SK-N-SH (cell line): ENCODE data around the gene TSHZ3. TPM values are rescaled to one million over a fixed set of nuclear protein-coding genes. Genes with fewer than 3 reads are reported as not detected.

Experiments used
- CTCF ChIA-PET: fragments of 300-600, 350-600 bp; formaldehyde crosslinking; extraction: SDS; loops from one replicate; lab custom pipeline; 2021; lab: Yijun Ruan, JAX
- POLR2A ChIA-PET: fragments of 350-600 bp; sonication (Branson Sonifier 250); formaldehyde crosslinking; extraction: SDS; loops from one replicate; lab custom pipeline; 2020; ENCODE audit warnings: antibody characterized with exemption, inconsistent platforms; lab: Yijun Ruan, JAX
- DNase-seq: peaks from one replicate; pipeline ENCODE4 v3.0.0; 2012
- H2AFZ ChIP-seq: fragments of 200-600 bp; sonication (generic); 2 replicates; pipeline ENCODE4 v1.8.1; 2016; ENCODE audit warnings: antibody characterized with exemption, mild to moderate bottlenecking, low read depth
- H3F3A ChIP-seq: fragments of 200-600 bp; sonication (generic); replicated peaks from 2 replicates; pipeline ENCODE3; 2016; ENCODE audit warnings: antibody characterized with exemption, mild to moderate bottlenecking; ENCODE audit not compliant: insufficient read depth
- H3K27ac ChIP-seq, 2 experiments: fragments of 200-500 bp in 1 of 2; fragments of 200-600 bp in 1 of 2; sonication (Bioruptor generic) in 1 of 2; sonication (generic), shearing (Covaris generic) in 1 of 2; 2 replicates each; pipeline versions ENCODE4 v1.5.1 to v1.6.1; 2014 to 2016; ENCODE audit warnings: low read depth in 2 of 2, inconsistent platforms in 1 of 2, low read length in 1 of 2, mild to moderate bottlenecking in 1 of 2, mixed read lengths in 1 of 2
- H3K27me3 ChIP-seq: fragments of 200-600 bp; sonication (generic), shearing (Covaris generic); 2 replicates; pipeline ENCODE4 v1.6.1; 2016; ENCODE audit warnings: mixed run types; ENCODE audit not compliant: insufficient read depth
- H3K36me3 ChIP-seq, 2 experiments: fragments of 200-500 bp in 1 of 2; fragments of 200-600 bp in 1 of 2; sonication (Bioruptor generic) in 1 of 2; sonication (generic) in 1 of 2; replicated peaks in 1 of 2; 2 replicates each; pipeline versions ENCODE3 to v1.5.1; 2014 to 2016; ENCODE audit warnings: low read length in 1 of 2, mild to moderate bottlenecking in 1 of 2; ENCODE audit not compliant: insufficient read depth in 2 of 2, control insufficient read depth in 1 of 2
- H3K4me1 ChIP-seq, 2 experiments: fragments of 200-500 bp in 1 of 2; fragments of 200-600 bp in 1 of 2; sonication (Bioruptor generic) in 1 of 2; sonication (generic), shearing (Covaris generic) in 1 of 2; 2 replicates each; pipeline versions ENCODE4 v1.5.1 to v1.6.1; 2014 to 2016; ENCODE audit warnings: low read depth in 1 of 2, low read length in 1 of 2, mixed run types in 1 of 2; ENCODE audit not compliant: insufficient read depth in 2 of 2, control insufficient read depth in 1 of 2
- H3K4me2 ChIP-seq: fragments of 200-600 bp; sonication (generic), shearing (Covaris generic); 2 replicates; pipeline ENCODE4 v1.6.1; 2017; ENCODE audit warnings: mixed run types
- H3K4me3 ChIP-seq, 2 experiments: fragments of 200-500 bp in 1 of 2; fragments of 200-600 bp in 1 of 2; sonication (Bioruptor generic) in 1 of 2; sonication (generic), shearing (Covaris generic) in 1 of 2; 2 replicates each; pipeline versions ENCODE4 v1.5.1 to v1.8.1; 2014 to 2016; ENCODE audit warnings: low read depth in 2 of 2, inconsistent platforms in 1 of 2, low read length in 1 of 2, mild to moderate bottlenecking in 1 of 2, mixed read lengths in 1 of 2, moderate library complexity in 1 of 2
- H3K79me2 ChIP-seq: fragments of 200-600 bp; sonication (generic); 2 replicates; pipeline ENCODE4 v1.8.1; 2017; ENCODE audit warnings: mild to moderate bottlenecking; ENCODE audit not compliant: insufficient read depth
- H3K9ac ChIP-seq: fragments of 200-600 bp; sonication (generic); 2 replicates; pipeline ENCODE4 v1.6.1; 2017; ENCODE audit warnings: mixed run types
- H3K9me2 ChIP-seq: fragments of 200-600 bp; sonication (generic); 2 replicates; pipeline ENCODE4 v1.6.1; 2017; ENCODE audit warnings: mixed run types
- H3K9me3 ChIP-seq: fragments of 200-600 bp; sonication (generic); 2 replicates; pipeline ENCODE4 v1.6.1; 2017; ENCODE audit warnings: mixed run types, mild to moderate bottlenecking, moderate library complexity
- H4K20me1 ChIP-seq: fragments of 200-600 bp; sonication (generic); 2 replicates; pipeline ENCODE4 v1.6.1; 2017; ENCODE audit warnings: mild to moderate bottlenecking, mixed run types; ENCODE audit not compliant: insufficient read depth
- CHD2 ChIP-seq: fragments of 150-350 bp; IDR thresholded peaks from 2 replicates; pipeline ENCODE4 v1.6.1; 2018; ENCODE audit warnings: low read length; ENCODE audit not compliant: partially characterized antibody
- ELF1 ChIP-seq: IDR thresholded peaks from 2 replicates; pipeline ENCODE4 v1.4.0; 2012
- FOSL2 ChIP-seq: IDR thresholded peaks from 2 replicates; pipeline ENCODE4 v1.4.0; 2012; ENCODE audit warnings: low read depth, mild to moderate bottlenecking, moderate library complexity, borderline replicate concordance
- GABPA ChIP-seq: IDR thresholded peaks from 2 replicates; pipeline ENCODE4 v1.4.0; 2012; ENCODE audit warnings: low read depth, mild to moderate bottlenecking
- GATA2 ChIP-seq: sonication (generic); formaldehyde crosslinking; IDR thresholded peaks from 2 replicates; pipeline ENCODE4 v1.5.0; 2020; ENCODE audit warnings: mild to moderate bottlenecking, missing genetic modification reagents
- MXI1 ChIP-seq: IDR thresholded peaks from 2 replicates; pipeline ENCODE4 v1.6.1; 2012; ENCODE audit warnings: mild to moderate bottlenecking, low read depth, low read length, improper control_type of control experiment
- NFIC ChIP-seq: IDR thresholded peaks from 2 replicates; pipeline ENCODE4 v1.4.0; 2012; ENCODE audit warnings: borderline replicate concordance
- NRF1 ChIP-seq: IDR thresholded peaks from 2 replicates; pipeline ENCODE4 v1.6.1; 2012; ENCODE audit warnings: low read depth, mild to moderate bottlenecking, low read length
- REST ChIP-seq: IDR thresholded peaks from 2 replicates; pipeline ENCODE4 v1.6.1; 2012; ENCODE audit warnings: mild to moderate bottlenecking, low read depth, low read length, moderate library complexity
- RXRA ChIP-seq: IDR thresholded peaks from 2 replicates; pipeline ENCODE4 v1.4.0; 2012; ENCODE audit warnings: low read depth, mild to moderate bottlenecking, borderline replicate concordance
- SIN3A ChIP-seq: IDR thresholded peaks from 2 replicates; pipeline ENCODE4 v1.6.1; 2012; ENCODE audit warnings: low read depth, mild to moderate bottlenecking, low read length, moderate library complexity, borderline replicate concordance
- SMC3 ChIP-seq: IDR thresholded peaks from 2 replicates; pipeline ENCODE4 v1.6.1; 2012; ENCODE audit warnings: low read depth, low read length, improper control_type of control experiment
- TAF1 ChIP-seq: IDR thresholded peaks from 2 replicates; pipeline ENCODE4 v1.6.1; 2012; ENCODE audit warnings: low read depth, mild to moderate bottlenecking, low read length, moderate library complexity, borderline replicate concordance
- TCF12 ChIP-seq: IDR thresholded peaks from 2 replicates; pipeline ENCODE4 v1.4.0; 2012
- USF1 ChIP-seq: IDR thresholded peaks from 2 replicates; pipeline ENCODE4 v1.4.0; 2012; ENCODE audit warnings: low read depth, borderline replicate concordance
- USF2 ChIP-seq: fragments of 150-350 bp; IDR thresholded peaks from 2 replicates; pipeline ENCODE4 v1.6.1; 2017; ENCODE audit warnings: antibody characterized with exemption, low read length, low read depth, borderline replicate concordance
- YY1 ChIP-seq: IDR thresholded peaks from 2 replicates; pipeline ENCODE4 v1.4.0; 2012; ENCODE audit warnings: low read depth, mild to moderate bottlenecking
- WGBS: methylation state at CpG from one replicate; pipeline ENCODE4 v1.1.6; 2017; ENCODE audit warnings: low lambda C conversion rate; 5-methylcytosine and 5-hydroxymethylcytosine counted together
- polyA plus RNA-seq, 3 experiments: library from polyadenylated mRNA; depleted of rRNA; stranded (reverse); fragments of >200 nt; gene quantifications; 2 replicates each; pipeline ENCODE4 v1.2.3, GENCODE V29; 2012

TSHZ3 gene
- polyA plus RNA-seq, 1 of the 3 experiments (the other 2 are of a cell fraction) = 3.3 TPM

GRCh38 chr19:31299665-31300064, 49.6 kb downstream of the TSHZ3 start:
- no peaks in the 10 kb centered on the region for H3K36me3 ChIP-seq
- H3K4me3 ChIP-seq = no peak overlapping the region
- no peaks in the 10 kb centered on the region for H3K27me3 ChIP-seq
- peaks cover 19% of the 10 kb centered on the region; the same call in 1 of the 2 replicates for H3K79me2 ChIP-seq
- H2AFZ ChIP-seq = no peak overlapping the region
- H3K27ac ChIP-seq = no peak overlapping the region
- H3K9ac ChIP-seq = no peak overlapping the region
- ChIA-PET CTCF (interaction anchor here (1.3 kb wide), 1 partner anchor 18 kb away, joined by 3 read pairs; no protein-coding TSS in a partner anchor), POLR2A (no interaction called here)
- H4K20me1 ChIP-seq = no peaks in the 10 kb centered on the region
- H3F3A ChIP-seq = no peaks in the 10 kb centered on the region
- H3K9me2 ChIP-seq = no peaks in the 10 kb centered on the region
- WGBS = 76% methylated on average over 8 of the region's 8 CpGs
- H3K4me1 ChIP-seq = peaks cover 0 to 22% of the 10 kb centered on the region in 2 experiments; a peak in 2 of 4 replicates
- H3K4me2 ChIP-seq = no peak overlapping the region
- TF ChIP-seq SMC3 (no peak), USF1 (no peak), SIN3A (no peak)
- H3K9me3 ChIP-seq = no peaks in the 10 kb centered on the region
- DNase-seq = no peak

- H3K4me1 ChIP-seq = peaks cover 0 to 18% of the 10 kb centered on the region in 2 experiments; a peak in 1 of 4 replicates
- 64% methylated on average over 4 of the region's 5 CpGs for WGBS
- no peak for TF ChIP-seq NFIC
- TF ChIP-seq NRF1 = no peak
- TF ChIP-seq USF2 = no peak
- no peak for TF ChIP-seq GATA2 (CRISPR knock-in tag)
- TF ChIP-seq GABPA = no peak
- no peak for TF ChIP-seq YY1
- TF ChIP-seq TCF12 = no peak
- no peak for TF ChIP-seq REST
- no peak for TF ChIP-seq MXI1
- no peak for TF ChIP-seq CHD2
- TF ChIP-seq USF1 = no peak
- TF ChIP-seq TAF1 = no peak
- no peak for TF ChIP-seq ELF1
- no peak for TF ChIP-seq FOSL2
- TF ChIP-seq SMC3 = no peak
- TF ChIP-seq RXRA = no peak
- no peaks in the 10 kb centered on the region for H3F3A ChIP-seq
- no peaks in the 10 kb centered on the region for H3K9me2 ChIP-seq
- DNase-seq = no peak
- H3K4me3 ChIP-seq = no peak overlapping the region
- H3K4me2 ChIP-seq = no peak overlapping the region
- H3K27me3 ChIP-seq = no peaks in the 10 kb centered on the region
- H3K27ac ChIP-seq = no peak overlapping the region
- no peaks in the 10 kb centered on the region for H3K36me3 ChIP-seq
- no peak overlapping the region for H2AFZ ChIP-seq
- H3K9ac ChIP-seq = no peak overlapping the region
- ChIA-PET POLR2A (no interaction called here), CTCF (interaction anchor here (1.3 kb wide), 1 partner anchor 17 kb away, joined by 4 read pairs; no protein-coding TSS in a partner anchor)
- H3K9me3 ChIP-seq = no peaks in the 10 kb centered on the region
- peaks cover 13% of the 10 kb centered on the region; the same call in 1 of the 2 replicates for H3K79me2 ChIP-seq
- no peaks in the 10 kb centered on the region for H4K20me1 ChIP-seq
Measured at GRCh38 chr19:31297991-31298390, 51.2 kb downstream of the TSHZ3 start.
